ENCODE data around the gene TTC4. TPM values are rescaled to one million over a fixed set of nuclear protein-coding genes. Genes with fewer than 3 reads are reported as not detected.

Gene TTC4
- total and polyA plus RNA-seq, 2 of the 4 experiments (the other 2 are of a cell fraction) = 21.6 to 27.1 TPM

DNA sequence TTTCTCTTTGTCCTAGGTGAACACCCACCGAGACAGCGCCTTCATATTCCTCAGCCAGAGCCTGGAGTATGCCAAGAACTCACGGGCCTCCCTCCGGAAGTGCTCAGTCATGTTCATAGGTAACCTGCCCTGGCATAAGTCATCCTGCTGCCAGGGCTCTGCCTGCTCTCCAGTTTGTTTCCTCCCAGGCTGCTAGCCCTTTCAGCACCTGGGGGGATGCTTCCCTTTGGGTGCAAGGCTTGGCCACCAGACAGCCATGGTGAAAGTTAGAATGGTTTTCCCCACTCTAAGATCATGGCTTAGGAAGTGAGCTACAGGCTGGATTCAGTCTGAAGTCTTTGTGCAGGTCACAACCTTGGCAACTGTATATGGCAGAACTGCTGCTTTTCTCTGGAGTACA, 9.2 kb upstream of the TTC4 start:
- BruUV-seq (replicated peaks) = no TSS peak

More for the DNA sequence above, 9.2 kb upstream of the TTC4 start:
- Histone ChIP-seq H4K8ac (ENCODE audit: low read depth in 2 of 2, low read length in 2 of 2) (no peak overlapping the region), H3K27me3 (ENCODE audit: control insufficient read depth, insufficient read depth, low read length) (peaks cover 48% of the 10 kb centered on the region), H3K27ac (ENCODE audit: insufficient read depth, low read length) (no peak overlapping the region), H2BK5ac (ENCODE audit: low read depth, low read length, poor library complexity, severe bottlenecking) (no peak overlapping the region), H3K9me1 (ENCODE audit: insufficient read depth, low read length) (no peaks in the 10 kb centered on the region), H3K9ac (ENCODE audit: low read depth, low read length) (no peak overlapping the region), H3K4me1 (ENCODE audit: control insufficient read depth, insufficient read depth, low read length) (no peaks in the 10 kb centered on the region), H3K18ac (ENCODE audit: low read depth, low read length) (no peak overlapping the region), H2AK9ac (replicated peaks; ENCODE audit: low read depth, low read length, poor library complexity) (no peak overlapping the region), H2BK20ac (ENCODE audit: low read depth, low read length) (no peak overlapping the region), H3K4me2 (ENCODE audit: low read depth, low read length) (no peak overlapping the region), H2BK120ac (ENCODE audit: low read depth, low read length) (no peak overlapping the region), H3K79me1 (ENCODE audit: low read depth in 1 of 2, low read length in 2 of 2) (no peaks in the 10 kb centered on the region), H2BK15ac (ENCODE audit: low read depth, low read length) (no peak overlapping the region), H3K14ac (replicated peaks; ENCODE audit: low read depth, low read length) (no peak overlapping the region), H2AFZ (replicated peaks; ENCODE audit: low read length, poor library complexity) (no peak overlapping the region), H4K20me1 (ENCODE audit: insufficient read depth, low read length) (no peaks in the 10 kb centered on the region), H3K23ac (ENCODE audit: low read depth, low read length) (no peak overlapping the region), H2AK5ac (ENCODE audit: low read depth, low read length) (no peak overlapping the region), H3K4me3 (ENCODE audit: insufficient read depth, low read depth, low read length) (no peak overlapping the region), H3K56ac (ENCODE audit: extremely low read depth, insufficient read depth, low read length) (no peak overlapping the region), H3K4ac (ENCODE audit: low read depth, low read length) (no peak overlapping the region), H4K91ac (ENCODE audit: insufficient read depth, low read depth, low read length) (no peak overlapping the region), H3K36me3 (ENCODE audit: control insufficient read depth, insufficient read depth, low read length) (no peaks in the 10 kb centered on the region), H4K5ac (ENCODE audit: low read depth, low read length) (no peak overlapping the region), H3K9me3 (ENCODE audit: control insufficient read depth, insufficient read depth, low read length) (no peaks in the 10 kb centered on the region)
- intact Hi-C loops (cut with micrococcal nuclease) = no loop called here
- no peak for DNase-seq
- WGBS, 2 experiments (ENCODE audit: extremely low coverage in 2 of 2, insufficient read length in 1 of 2) = 50% methylated on average over 2 of the region's 4 CpGs; no CpG with 5 or more reads in 1 of the 2 experiments
- dilution Hi-C loops (cut with HindIII; ENCODE audit: low sequenced_read_pairs, unreplicated experiment) = no loop called here
- ChIA-PET POLR2A (ENCODE audit: unreplicated experiment) (no interaction called here), CTCF (no interaction called here)
- in situ Hi-C loops (cut with MboI; ENCODE audit: low sequenced_read_pairs) = no loop called here
- TF ChIP-seq, protein P1, sequence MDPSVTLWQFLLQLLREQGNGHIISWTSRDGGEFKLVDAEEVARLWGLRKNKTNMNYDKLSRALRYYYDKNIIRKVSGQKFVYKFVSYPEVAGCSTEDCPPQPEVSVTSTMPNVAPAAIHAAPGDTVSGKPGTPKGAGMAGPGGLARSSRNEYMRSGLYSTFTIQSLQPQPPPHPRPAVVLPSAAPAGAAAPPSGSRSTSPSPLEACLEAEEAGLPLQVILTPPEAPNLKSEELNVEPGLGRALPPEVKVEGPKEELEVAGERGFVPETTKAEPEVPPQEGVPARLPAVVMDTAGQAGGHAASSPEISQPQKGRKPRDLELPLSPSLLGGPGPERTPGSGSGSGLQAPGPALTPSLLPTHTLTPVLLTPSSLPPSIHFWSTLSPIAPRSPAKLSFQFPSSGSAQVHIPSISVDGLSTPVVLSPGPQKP (IDR thresholded peaks at IDR 0.05; ENCODE audit: borderline replicate concordance, low read depth, low read length) = no peak
- TF ChIP-seq MAFK (IDR thresholded peaks at IDR 0.05; ENCODE audit: low read depth, low read length) = no peak
- TF ChIP-seq CEBPB (IDR thresholded peaks at IDR 0.05; ENCODE audit: low read depth, low read length) = no peak
- TF ChIP-seq RAD21 (IDR thresholded peaks at IDR 0.05; ENCODE audit: low read length) = no peak
- TF ChIP-seq CHD1 (IDR thresholded peaks at IDR 0.05; ENCODE audit: low read depth, low read length) = no peak
- no peak for TF ChIP-seq SMC3 (IDR thresholded peaks at IDR 0.05; ENCODE audit: low read depth, low read length)
- TF ChIP-seq, protein P2, sequence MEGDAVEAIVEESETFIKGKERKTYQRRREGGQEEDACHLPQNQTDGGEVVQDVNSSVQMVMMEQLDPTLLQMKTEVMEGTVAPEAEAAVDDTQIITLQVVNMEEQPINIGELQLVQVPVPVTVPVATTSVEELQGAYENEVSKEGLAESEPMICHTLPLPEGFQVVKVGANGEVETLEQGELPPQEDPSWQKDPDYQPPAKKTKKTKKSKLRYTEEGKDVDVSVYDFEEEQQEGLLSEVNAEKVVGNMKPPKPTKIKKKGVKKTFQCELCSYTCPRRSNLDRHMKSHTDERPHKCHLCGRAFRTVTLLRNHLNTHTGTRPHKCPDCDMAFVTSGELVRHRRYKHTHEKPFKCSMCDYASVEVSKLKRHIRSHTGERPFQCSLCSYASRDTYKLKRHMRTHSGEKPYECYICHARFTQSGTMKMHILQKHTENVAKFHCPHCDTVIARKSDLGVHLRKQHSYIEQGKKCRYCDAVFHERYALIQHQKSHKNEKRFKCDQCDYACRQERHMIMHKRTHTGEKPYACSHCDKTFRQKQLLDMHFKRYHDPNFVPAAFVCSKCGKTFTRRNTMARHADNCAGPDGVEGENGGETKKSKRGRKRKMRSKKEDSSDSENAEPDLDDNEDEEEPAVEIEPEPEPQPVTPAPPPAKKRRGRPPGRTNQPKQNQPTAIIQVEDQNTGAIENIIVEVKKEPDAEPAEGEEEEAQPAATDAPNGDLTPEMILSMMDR (conservative IDR thresholded peaks at IDR 0.05; ENCODE audit: low read depth, low read length) = no peak
- TF ChIP-seq MAZ (IDR thresholded peaks at IDR 0.05; ENCODE audit: borderline replicate concordance, low read depth, low read length) = no peak
- TF ChIP-seq BHLHE40 (IDR thresholded peaks at IDR 0.05; ENCODE audit: low read depth, low read length) = no peak
- no peak for TF ChIP-seq MXI1 (IDR thresholded peaks at IDR 0.05; ENCODE audit: borderline replicate concordance, low read depth, low read length)
- no peak for TF ChIP-seq RCOR1 (IDR thresholded peaks at IDR 0.05; ENCODE audit: insufficient replicate concordance, low read length)
- no peak for TF ChIP-seq POLR2A (IDR thresholded peaks at IDR 0.05; ENCODE audit: low read depth, low read length)
- no peak for TF ChIP-seq RFX5 (IDR thresholded peaks at IDR 0.05; ENCODE audit: low read depth, low read length)
- TF ChIP-seq, protein P3, sequence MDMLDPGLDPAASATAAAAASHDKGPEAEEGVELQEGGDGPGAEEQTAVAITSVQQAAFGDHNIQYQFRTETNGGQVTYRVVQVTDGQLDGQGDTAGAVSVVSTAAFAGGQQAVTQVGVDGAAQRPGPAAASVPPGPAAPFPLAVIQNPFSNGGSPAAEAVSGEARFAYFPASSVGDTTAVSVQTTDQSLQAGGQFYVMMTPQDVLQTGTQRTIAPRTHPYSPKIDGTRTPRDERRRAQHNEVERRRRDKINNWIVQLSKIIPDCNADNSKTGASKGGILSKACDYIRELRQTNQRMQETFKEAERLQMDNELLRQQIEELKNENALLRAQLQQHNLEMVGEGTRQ (IDR thresholded peaks at IDR 0.05; ENCODE audit: low read depth, low read length) = no peak
- TF ChIP-seq NFE2L2 (IDR thresholded peaks at IDR 0.05; ENCODE audit: low read depth, low read length) = no peak
- TF ChIP-seq FOS (IDR thresholded peaks at IDR 0.05; ENCODE audit: low read depth, low read length) = no peak
- no peak for ATAC-seq (ENCODE audit: low read depth)

Data from IMR-90 (cell line).